CD4-positive, alpha-beta T cell treated with Interleukin-12 subunit alpha and Interleukin-12 subunit beta, for 1 hour (primary cell): Measurements from ENCODE around the gene KDM2B.

ENCODE experiments used
- DNase-seq: peaks from one replicate; pipeline ENCODE4 v3.0.0-alpha.2; 2020

The KDM2B gene

DNA sequence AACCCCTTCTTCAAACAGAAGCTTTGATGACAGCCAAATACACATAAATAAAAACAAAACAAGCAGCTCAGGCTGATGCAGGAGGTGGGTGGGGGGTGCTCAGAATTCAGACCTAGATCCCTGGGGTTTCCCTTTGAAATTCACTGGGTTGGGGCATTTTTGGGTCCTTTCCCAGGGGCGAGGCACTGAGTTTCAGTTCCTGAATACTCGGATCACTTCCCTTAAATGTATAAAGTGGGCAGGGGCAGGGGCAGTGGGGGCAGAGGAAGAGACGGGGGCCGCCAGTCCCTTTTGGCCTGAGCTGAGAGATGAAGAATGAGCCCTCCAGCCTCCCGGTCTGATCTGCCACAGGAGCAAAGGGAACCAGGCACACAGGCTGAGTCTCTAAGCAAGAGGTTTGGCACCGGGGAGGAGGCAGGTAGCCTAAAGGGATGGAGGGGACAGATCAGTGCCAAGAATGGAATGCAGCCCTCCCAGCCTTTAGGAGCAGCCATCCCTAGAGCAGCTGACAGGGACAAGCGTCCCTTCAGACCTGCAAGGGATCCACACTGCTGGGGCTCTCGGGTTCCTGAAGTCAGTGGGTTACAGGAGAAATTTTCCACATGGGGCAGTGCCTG lies 20.3 kb downstream of the KDM2B start:
- no peak for DNase-seq

DNA sequence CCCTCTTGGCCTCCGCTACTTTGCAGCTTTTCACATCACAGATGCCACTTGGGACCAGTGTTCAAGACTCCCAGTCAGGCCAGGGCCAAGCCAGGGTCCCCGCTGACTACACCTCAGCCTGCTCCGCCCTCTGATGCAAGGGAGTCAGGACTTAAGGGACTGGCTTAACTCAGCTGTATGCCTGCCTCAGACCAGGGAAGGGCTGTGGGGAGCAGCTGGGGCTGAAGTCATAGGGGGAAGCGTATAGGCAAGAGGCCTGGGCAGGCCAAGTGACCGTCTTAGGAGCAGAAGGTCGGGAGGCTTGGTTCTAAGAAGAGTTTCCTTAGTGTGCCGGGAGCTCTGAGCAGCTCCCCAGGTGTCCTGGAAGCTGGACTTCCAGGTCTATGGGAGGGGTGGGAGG lies 21.9 kb downstream of the KDM2B start:
- DNase-seq: no peak

DNA sequence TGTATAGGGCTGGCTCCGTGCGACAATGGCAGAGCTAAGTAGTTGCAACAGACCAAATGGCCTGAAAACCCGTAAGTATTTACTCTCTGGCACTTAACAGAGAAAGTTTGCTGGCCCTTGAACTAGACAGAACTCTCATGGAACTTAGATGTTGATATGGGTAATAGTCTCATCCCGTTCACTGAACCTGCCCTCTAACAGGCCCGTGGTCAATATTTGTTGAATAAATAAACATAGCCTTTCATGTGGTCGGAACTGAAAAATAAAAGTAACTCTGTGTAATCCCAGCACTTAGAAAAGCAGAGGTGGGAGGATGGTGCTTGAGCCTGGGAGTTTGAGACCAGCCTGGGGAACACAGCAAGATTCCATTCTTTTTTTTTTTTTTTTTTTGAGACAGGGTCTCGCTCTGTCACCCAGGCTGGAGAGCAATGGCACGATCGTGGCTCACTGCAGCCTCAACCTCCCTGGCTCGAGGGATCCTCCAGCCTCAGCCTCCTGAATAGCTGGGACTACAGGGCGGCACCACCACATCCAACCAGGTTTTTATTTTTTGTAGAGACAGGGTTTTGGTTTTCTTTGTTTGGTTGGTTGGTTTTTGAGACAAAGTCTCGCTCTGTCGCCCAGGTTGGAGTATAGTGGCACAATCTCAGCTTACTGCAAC lies 29.7 kb downstream of the KDM2B start:
- DNase-seq: no peak

DNA sequence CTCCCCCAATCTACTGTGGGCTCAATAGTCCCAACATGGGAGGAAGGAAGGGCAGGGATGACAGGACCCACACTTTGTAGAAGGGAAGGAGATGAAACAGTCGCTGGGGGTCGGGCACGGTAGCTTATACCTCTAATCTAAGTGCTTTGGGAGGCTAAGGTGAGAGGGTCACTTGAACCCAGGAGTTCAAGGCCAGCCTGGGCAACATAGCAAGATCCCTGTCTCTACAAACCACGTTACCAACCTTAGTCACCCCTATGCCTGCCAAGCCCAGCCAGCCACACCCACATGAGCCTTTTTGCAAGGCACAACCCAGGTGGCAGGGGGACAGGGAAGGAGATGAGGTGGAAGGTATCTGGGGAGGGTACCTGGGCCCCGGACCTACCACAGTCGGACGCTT lies 31.7 kb downstream of the KDM2B start:
- DNase-seq: no peak

DNA sequence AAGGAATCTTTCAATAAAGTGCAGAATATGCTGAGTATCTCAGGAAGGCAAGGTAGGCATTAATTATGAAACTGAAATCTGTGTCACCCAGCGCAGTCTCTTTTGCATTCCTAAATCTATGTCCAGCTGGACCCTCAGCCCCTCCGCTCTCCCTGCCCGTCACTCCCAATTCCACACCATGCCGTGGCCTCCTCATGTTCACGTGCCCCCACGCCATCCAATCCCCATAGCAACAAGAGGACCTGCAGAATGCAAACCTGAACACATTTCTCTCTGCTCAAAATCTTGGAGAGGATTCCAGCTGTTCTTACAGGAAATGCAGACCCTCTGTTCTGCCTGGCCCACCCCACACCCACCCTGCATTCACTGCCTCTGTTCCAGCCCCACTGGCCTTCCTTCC lies 35.3 kb downstream of the KDM2B start:
- no peak for DNase-seq

DNA sequence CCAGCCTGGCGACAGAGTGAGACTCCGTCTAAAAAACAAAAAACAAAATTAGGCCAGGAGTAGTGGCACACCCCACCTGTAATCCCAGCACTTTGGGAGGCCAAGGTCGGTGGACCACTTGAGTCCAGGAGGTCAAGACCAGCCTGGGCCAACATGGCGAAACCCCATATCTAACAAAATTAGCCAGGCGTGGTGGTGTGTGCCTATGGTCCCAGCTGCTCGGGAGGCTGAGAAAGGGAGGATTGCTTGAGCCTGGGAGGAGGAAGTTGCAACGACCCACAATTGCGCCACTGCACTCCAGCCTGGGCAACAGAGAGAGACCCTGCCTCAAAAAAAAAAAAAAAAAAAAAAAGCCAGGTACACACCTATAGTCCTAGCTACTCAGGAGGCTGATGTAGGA lies 37.0 kb downstream of the KDM2B start:
- DNase-seq: no peak

DNA sequence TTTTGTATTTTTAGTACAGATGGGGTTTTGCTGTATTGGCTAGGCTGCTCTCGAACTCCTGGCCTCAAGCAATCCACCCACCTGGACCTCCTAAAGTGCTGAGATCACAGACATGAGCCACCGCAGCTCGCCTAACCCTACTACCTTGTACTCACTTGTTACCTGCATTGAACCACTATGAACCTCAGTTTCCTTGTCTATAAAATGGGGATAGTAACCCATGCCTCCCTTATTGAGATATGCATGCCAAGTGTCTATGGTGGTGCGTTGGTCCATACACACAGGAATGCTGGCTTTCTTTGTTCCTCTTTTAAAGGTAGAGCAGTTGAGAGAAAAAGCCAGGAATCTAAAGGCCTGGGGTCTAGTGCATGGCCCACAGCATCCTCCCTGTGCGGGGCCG lies 40.9 kb downstream of the KDM2B start:
- DNase-seq: no peak

DNA sequence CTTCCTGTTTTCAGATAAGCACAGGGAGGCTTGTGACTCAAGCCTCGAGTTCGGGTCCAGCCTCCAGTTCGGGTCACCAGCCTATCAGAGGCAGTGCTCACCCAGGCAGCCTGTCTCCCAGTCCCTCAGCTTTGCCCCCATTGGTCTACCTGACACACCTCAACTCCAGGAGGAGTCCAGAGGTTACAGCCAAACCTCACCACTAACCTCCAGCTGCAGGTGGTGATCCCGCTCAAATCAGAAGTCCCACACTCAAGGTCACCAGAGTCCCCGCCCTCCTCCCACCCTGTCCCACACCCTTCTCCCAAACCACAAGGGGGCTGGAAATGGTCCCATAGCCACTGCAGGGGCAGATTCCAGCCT lies 42.1 kb downstream of the KDM2B start:
- no peak for DNase-seq

DNA sequence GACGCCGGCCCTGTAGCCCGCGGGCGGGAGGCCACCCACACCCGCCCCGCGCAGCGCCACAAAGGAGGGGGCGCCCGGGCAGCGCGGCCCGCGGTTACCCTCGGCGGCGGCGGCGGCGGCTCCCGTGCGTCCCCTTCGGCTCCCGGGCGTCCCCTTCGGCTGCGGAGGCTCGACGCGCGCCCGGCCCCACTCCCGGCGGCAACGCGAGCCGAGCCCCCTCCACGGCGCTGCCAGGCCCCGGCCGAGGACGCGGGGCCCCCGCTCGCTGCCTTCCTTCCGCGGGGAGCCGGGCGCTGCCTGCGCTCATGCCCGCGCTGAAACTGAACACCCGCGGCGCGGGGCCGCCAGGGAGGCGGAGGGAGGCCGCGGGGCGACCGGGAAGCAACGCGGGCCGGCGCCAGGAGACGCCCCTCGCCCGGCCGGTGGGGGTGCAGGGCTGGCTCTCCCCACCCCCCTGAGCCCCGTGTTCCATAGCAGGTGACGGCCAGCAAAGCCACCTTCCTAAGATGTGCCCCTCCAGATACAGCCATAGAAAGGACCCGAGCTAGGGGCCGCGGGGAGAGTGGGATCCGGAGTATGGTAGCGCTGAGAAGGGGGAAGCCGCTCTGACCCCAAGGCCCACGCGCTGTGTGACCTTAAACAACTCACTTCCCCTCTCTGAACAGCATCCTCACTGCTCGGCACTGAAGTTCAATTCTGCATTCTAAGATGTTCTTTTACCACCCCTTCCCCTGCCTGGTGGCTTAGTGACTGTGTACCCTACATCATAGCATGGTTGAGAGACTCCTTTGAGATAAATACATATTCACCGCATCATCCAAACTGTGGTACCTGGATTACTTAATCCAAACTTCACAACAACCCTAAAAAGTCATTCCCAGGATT lies 42.8 kb downstream of the KDM2B start:
- DNase-seq: peak; percentile 49

DNA sequence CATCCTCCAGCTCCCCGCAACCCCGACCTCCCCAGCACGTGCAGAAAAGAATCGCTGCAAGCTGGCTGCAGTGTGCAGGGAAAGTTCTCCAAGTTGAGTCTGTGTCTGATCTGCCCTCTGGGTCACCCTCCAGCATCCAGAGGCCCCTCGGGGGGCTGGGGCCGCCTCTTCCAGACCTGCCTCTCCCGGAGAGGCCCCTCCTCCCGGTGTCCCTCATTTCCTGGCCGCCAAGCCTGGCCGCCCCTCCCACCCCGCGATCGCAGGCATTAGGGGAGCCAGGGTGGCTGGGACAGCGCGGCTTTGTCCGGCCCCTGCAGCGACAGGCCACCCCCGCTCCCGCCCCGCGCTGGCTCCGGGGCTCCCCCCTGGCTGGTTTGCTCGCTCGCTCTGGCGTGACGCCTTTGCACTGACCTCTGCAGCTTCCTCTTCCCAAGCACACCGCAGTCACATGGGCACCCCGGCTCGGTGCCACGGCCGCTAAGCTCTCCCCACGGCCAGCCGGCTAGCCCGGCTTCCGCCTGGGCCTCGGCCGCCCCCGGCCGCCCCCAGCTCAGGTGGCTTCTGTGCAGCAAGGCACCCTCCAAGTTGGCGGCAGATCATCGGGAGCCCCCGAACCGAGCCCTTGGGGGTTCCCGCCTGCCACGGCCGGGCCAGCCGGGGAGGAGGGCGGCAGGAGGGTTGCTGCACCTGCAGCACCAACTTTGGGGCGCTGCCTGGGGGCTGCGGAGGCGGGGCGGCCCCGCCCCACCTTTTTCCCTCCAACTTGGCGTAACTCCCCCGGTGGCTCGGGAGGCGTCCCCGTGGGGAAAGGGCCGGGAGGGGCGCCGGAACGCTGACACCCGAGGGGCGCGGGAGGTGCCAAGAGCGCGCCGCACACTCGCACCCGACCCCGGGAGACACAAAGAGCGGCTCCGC lies 43.7 kb downstream of the KDM2B start:
- DNase-seq: peak; percentile 67

DNA sequence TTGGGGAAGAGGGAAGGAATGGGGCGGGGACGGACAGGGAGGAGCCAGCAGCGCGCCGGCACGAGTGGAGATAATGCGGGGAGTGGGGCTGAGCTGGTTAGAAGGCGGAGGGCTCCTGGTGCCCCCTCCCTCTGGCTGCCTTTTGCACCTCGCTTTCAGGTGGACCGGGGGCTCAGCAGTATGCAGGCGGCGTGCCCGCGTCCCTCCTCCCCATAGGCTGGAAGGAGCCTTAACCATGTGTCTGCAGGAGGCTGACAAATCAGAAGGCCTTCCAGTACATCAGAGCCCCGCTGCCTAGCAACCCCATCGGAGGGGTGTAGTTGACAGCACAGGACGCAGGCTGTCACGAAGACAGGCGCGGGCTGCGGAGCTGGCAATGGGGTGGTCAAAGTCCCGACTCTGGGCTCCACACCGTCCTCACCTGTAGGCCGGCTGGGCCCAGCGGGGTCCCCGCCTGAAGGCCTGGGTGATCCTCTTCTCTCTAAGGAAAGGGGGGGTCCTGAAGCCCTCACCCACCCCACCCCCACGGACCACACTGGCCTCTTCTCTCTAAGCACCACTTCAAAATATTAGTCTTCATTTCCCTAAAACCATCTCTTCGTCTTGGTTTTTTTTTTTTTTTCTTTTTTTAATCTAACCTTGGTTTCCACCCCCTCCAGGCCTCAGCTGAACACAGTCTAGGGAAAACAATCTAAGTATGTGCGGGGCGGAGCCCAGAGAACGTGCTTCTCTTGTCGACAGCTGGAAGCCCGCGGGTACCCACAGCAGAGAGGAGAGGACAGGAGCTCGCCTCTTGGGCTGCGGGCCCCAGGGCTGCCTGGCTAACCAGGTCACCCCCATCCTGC lies 44.5 kb downstream of the KDM2B start:
- DNase-seq: peak; percentile 69

DNA sequence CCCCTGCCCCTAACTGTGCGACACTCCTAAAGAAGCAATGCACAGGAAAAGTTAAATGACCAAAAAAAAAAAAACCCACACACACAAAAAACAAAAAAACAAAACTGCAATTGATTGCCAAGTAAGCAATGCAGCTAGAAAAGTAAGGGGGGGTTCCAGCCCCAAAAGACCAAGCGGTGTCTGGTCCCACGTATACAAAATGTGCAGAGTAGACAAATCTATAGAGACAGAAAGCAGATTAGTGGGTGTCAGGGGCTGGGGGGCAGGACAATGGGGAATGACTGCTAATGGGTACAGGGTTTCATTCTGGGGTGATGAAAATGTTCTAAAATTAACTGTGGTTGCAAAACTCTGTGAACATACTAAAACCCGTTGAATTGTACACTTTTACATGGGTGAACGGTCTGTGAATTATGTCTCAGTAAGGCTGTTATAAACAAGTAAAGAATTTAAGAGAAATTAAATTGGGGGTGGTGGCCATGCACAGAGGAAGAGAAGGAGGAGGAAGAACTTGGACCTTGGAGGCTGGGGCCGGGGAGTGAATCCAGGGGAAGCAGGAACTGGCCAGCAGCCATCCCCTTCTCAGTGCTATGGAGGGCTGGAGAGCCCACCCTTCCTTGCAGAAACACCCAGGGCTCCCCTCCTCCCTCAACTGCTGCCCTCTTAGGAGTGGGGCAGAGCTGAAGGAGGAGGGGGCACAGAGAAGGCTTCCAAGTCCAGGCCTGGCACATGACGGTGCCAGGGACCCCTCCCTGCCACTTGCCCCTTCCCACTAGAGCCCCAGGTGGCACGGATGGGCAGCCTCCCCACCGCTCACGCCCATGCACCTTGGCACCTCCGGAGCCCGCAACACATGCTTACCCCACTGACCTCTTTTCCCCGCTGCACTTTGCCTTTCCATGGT lies 45.4 kb downstream of the KDM2B start:
- DNase-seq: no peak

DNA sequence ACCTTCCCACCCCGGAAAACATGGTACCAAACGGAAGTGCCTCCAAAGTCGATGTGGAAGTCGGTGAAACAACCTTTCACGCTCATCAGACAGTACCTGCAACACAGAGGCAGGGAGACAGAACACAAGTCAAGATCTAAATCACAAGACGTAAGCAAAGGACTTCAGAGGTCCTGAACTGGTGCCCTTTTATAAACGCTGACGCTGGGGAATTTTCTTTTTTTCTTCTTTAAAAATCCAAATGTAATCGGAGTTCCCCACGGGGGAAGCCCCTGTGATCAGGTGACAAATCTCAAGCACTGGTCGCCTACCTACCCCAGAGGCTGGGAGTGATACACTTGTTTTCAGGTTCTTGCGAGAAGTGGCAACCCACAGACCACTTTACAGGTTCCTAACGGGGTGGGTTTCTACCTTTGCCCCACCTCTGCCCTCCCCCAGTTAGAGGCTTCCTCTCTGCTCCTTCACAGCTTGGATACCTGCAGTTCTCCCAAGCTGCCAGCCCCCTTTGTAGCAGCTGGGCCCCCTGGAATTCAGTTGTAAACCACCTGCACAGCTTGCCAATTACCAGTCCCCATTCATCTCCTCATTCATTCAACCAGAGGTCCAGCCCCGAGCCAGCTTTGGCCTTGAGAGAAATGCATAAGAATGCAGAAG lies 46.2 kb downstream of the KDM2B start:
- DNase-seq: peak; percentile 89

DNA sequence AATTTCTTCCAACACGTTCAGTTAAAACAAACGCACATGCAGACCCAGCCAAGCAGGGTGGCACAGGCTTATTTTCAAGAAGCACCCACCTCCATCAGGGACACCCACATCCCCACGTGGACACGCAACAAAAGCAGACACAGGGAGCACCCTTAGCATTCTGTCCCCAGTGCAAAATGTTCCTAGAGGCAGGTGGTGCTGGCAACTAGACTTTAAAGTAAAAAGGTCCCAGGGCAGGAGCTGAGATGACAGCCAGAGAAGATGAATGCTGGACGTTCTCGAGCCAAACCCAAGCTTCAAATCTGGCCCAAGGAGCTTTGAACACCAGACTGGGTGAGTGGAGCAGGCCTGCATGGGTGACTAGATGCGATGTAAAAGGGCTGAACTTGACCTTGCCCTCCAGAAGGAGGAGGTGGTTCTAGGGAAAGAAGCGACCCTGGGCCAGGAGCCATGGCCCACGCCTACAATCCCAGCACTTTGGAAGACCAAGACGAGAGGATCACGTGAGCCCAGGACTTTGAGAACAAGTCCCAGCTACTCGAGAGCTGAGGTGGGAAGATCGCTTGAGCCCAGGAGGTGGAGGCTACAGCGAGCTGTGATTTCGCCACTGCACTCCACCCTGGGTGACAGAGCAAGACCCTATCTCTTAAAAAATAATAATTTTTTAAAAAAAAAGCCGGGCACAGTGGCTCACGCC lies 47.3 kb downstream of the KDM2B start:
- no peak for DNase-seq

DNA sequence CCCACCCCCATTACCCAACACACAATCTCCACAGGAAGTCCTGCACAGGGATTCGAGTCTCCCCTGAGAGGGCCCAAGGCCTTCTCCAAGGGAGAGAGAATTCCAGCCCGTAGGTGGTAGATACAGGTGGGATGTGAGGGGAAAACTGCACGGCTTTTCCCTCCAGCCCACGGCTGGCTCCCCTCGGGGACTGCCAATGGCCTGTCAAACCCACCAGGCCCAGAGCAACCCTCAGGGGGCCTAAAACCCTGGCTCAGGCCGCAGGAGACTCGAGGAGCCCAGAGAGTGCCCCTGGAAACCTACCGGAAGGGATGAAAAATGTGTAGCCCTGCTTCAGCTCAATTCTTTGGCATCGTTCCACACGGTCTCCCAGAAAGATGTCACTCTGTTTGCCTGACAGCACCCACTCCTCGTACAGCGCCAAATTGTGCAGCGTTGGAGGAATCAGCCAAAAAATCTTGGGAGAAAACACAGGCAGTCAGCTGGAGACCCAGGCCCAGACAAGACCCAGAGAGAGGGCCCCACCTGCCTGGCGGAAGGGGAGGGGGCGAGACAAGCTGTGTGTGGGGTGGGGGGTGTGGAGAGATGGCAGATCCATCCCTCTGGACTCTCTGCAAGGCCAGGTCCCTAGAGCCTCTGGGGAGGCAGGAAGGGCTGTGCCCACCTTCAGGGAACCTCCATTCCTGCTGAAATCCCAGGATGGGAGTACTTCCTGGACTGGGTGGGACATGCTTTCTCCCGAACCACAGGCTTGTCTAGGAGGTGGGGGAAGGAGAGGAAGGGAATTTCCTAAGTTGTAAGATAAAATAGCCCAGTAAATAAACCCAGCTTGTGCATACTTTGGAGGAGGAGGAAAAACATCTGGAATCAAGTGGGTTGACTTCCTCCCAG lies 48.1 kb downstream of the KDM2B start:
- DNase-seq: no peak

DNA sequence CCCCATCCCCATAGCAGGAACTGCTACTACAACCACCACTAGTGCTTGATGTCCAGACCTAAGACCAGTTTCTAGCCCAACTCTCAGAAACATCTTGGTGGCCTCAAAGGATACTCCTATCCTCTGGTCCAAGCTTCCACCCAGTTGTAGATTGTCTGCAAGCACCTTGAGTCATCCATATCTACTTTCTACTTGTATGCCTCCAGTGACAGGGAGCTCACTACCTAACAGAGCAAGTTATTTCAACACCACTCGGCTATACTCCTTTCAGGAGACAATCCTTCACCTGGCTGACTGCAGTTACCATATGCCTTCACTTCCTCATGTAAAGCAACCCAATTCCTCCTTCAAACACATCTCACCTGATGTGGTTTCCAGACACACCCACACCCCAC lies 49.5 kb downstream of the KDM2B start:
- no peak for DNase-seq

DNA sequence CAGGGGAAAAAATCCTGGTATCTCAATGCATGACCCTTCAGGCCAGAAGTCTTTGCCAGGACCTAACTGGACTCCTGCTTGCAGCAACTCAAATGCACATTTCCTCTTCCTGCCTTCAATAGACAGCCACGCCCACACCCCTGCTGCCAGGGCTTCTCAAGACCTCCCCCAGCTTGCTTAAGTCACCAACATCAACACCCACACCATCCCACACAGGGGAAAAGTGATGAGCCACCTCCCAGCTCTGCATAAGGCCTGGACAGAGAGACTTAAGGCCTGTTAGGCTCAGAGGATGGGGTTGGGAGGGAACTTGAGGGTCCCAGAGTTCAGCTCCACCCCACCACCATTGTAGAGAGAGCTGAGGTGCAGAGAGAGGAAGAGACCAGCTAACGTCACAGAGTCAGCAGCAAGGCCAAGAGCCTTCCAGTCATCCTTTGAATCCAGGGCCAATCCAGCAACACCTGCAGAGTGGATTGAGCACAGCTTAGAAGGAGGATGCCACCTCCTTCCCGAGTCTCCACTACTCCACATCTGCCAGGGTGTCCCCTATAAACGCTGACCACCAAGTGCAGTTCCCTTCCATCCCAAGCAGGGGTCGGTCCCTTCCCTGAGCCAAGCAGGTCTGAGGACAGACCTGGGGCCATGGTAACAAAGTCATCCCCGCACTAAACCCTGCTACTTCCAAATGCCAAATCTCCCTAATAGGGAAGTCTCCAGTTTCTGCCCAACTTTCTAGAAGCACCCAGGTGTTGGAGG lies 50.0 kb downstream of the KDM2B start:
- peak; percentile 76 for DNase-seq

DNA sequence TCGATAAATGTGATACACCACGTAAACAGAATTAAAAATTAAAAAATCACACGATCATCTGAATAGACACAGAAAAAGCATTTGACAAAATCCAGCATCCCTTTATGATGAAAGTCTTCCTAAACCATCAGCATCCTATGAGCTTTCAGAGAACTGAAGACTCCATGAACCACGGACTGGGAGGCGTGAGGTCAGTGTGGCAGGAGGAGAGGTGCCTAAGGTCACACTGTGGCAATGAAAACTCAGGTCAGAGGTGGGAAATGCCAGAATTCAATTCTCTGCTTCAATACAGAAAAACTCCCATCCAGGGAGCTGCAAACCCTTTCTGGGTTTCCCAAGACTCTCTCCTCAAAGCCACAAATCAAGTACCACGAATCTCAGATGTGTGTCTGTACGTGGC lies 51.6 kb downstream of the KDM2B start:
- no peak for DNase-seq
